ENCODE measurements around the gene AFF4. TPM values are rescaled to one million over a fixed set of nuclear protein-coding genes. Genes with fewer than 3 reads are reported as not detected.

The AFF4 gene
- total RNA-seq, 1 experiment from 2014 or later: 38.6 TPM

DNA sequence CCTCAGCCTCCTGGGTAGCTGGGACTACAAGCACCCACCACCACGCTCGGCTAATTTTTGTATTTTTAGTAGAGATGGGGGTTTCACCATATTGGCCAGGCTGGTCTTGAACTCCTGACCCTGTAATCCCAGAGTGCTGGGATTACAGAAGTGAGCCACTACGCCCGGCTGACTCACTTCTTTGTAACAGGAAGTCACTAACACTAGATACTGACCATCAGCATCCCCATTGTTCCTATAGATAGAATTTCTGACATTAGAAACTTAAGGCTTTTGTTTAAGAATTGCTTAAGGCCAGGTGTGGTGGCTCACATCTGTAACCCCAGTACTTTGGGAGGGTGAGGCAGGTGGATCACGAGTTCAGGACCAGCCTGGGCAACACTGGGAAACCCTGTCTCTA lies 47.8 kb downstream of the AFF4 start:
- ChIA-PET POLR2A (interaction anchor here (1.3 kb wide), 2 partner anchors 12 to 21 kb away, joined by 3 read pairs; no protein-coding TSS in a partner anchor), RAD21 (ENCODE audit: low non-redundant PET in 1 of 2, low total read pairs in 2 of 2, uncharacterized antibody in 2 of 2, unreplicated experiment in 2 of 2) (no interaction called here), CTCF (interaction anchor here (0.5 kb wide), 1 partner anchor 177 kb away, joined by 4 read pairs; no protein-coding TSS in a partner anchor)
- peak overlapping the region; percentile 47 for H3K9ac ChIP-seq (ENCODE audit: low read length)
- TF ChIP-seq, protein P1, sequence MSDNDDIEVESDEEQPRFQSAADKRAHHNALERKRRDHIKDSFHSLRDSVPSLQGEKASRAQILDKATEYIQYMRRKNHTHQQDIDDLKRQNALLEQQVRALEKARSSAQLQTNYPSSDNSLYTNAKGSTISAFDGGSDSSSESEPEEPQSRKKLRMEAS (IDR thresholded peaks at IDR 0.05): 0 out of 2 replicates have a peak, but pooled peaks have one; percentile 0
- TF ChIP-seq SRF (IDR thresholded peaks at IDR 0.05; ENCODE audit: low read depth) (no peak), CEBPB (IDR thresholded peaks at IDR 0.05; ENCODE audit: low read depth) (0 out of 2 replicates have a peak, but pooled peaks have one; percentile 25), JUND (IDR thresholded peaks at IDR 0.05) (peak; percentile 25; the same call in 1 of the 2 replicates), EZH2phosphoT487 (IDR thresholded peaks at IDR 0.05; ENCODE audit: borderline replicate concordance) (no peak), FOSL1 (IDR thresholded peaks at IDR 0.05; ENCODE audit: low read depth) (peak; percentile 53), EGR1 (IDR thresholded peaks at IDR 0.05; ENCODE audit: low read depth) (no peak)
- TF ChIP-seq, protein P2, sequence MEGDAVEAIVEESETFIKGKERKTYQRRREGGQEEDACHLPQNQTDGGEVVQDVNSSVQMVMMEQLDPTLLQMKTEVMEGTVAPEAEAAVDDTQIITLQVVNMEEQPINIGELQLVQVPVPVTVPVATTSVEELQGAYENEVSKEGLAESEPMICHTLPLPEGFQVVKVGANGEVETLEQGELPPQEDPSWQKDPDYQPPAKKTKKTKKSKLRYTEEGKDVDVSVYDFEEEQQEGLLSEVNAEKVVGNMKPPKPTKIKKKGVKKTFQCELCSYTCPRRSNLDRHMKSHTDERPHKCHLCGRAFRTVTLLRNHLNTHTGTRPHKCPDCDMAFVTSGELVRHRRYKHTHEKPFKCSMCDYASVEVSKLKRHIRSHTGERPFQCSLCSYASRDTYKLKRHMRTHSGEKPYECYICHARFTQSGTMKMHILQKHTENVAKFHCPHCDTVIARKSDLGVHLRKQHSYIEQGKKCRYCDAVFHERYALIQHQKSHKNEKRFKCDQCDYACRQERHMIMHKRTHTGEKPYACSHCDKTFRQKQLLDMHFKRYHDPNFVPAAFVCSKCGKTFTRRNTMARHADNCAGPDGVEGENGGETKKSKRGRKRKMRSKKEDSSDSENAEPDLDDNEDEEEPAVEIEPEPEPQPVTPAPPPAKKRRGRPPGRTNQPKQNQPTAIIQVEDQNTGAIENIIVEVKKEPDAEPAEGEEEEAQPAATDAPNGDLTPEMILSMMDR (IDR thresholded peaks at IDR 0.05 in 2 of 3, conservative IDR thresholded peaks at IDR 0.05 in 1 of 3; ENCODE audit: borderline replicate concordance in 1 of 3, insufficient read depth in 1 of 3, low read depth in 2 of 3, low read length in 2 of 3): no peak
- DNase-seq (ENCODE audit: low read depth, low spot score): peak; percentile 8
- H3K36me3 ChIP-seq (ENCODE audit: control insufficient read depth in 1 of 2, insufficient read depth in 2 of 2, low read length in 2 of 2): peaks cover 0 to 10% of the 10 kb centered on the region in 2 experiments; a peak in 1 of 4 replicates
- H3K4me3 ChIP-seq (replicated peaks in 1 of 2; ENCODE audit: low read depth in 1 of 2, low read length in 2 of 2): peak overlapping the region in 1 of 2 experiments; percentile 17; a peak in 2 of 4 replicates
- H3K79me2 ChIP-seq (ENCODE audit: insufficient read depth, low read length): peaks cover 22% of the 10 kb centered on the region
- peak; percentile 80 for ATAC-seq
- H3K4me2 ChIP-seq (ENCODE audit: low read length): peak overlapping the region; percentile 63
- intact Hi-C loops (cut with micrococcal nuclease): no loop called here
- peaks cover 14 to 24% of the 10 kb centered on the region in 2 experiments for H3K4me1 ChIP-seq (ENCODE audit: control insufficient read depth in 1 of 2, insufficient read depth in 2 of 2, low read length in 2 of 2)
- no peaks in the 10 kb centered on the region for H3K9me3 ChIP-seq (ENCODE audit: control insufficient read depth in 1 of 2, insufficient read depth in 1 of 2, low read depth in 1 of 2, low read length in 2 of 2)
- no peaks in the 10 kb centered on the region for H3K27me3 ChIP-seq (ENCODE audit: insufficient read depth, low read length)
- no peaks in the 10 kb centered on the region for H3K9me2 ChIP-seq (ENCODE audit: insufficient read depth)
- H3K27ac ChIP-seq (ENCODE audit: low read depth, low read length): peak overlapping the region; percentile 28; the same call in 1 of the 2 replicates
- no peaks in the 10 kb centered on the region for H4K20me1 ChIP-seq (ENCODE audit: insufficient read depth)
- no peak overlapping the region for H2AFZ ChIP-seq (ENCODE audit: low read depth, low read length, poor library complexity, severe bottlenecking)
- BruUV-seq (replicated peaks): no TSS peak
